GM12875 (cell line): Measurements from ENCODE around the gene TNFAIP8L3.
"Not testable (repeated sequence)": the region's sequence is repeated elsewhere in the genome, so short reads cannot be mapped to it uniquely, and the experiment has no call there.

Source experiments
- H3K4me3 ChIP-seq: one replicate; pipeline ENCODE4 v1.5.1; 2011; ENCODE audit warnings: low read depth, low read length, control low read depth
- TF ChIP-seq, protein P1 (sequence below): IDR thresholded peaks from 2 replicates; pipeline ENCODE4 v1.5.1; 2011; ENCODE audit warnings: low read depth, mild to moderate bottlenecking, control low read depth, inconsistent platforms, low read length, moderate library complexity, borderline replicate concordance; ENCODE audit not compliant: insufficient read depth

TNFAIP8L3 gene

DNA sequence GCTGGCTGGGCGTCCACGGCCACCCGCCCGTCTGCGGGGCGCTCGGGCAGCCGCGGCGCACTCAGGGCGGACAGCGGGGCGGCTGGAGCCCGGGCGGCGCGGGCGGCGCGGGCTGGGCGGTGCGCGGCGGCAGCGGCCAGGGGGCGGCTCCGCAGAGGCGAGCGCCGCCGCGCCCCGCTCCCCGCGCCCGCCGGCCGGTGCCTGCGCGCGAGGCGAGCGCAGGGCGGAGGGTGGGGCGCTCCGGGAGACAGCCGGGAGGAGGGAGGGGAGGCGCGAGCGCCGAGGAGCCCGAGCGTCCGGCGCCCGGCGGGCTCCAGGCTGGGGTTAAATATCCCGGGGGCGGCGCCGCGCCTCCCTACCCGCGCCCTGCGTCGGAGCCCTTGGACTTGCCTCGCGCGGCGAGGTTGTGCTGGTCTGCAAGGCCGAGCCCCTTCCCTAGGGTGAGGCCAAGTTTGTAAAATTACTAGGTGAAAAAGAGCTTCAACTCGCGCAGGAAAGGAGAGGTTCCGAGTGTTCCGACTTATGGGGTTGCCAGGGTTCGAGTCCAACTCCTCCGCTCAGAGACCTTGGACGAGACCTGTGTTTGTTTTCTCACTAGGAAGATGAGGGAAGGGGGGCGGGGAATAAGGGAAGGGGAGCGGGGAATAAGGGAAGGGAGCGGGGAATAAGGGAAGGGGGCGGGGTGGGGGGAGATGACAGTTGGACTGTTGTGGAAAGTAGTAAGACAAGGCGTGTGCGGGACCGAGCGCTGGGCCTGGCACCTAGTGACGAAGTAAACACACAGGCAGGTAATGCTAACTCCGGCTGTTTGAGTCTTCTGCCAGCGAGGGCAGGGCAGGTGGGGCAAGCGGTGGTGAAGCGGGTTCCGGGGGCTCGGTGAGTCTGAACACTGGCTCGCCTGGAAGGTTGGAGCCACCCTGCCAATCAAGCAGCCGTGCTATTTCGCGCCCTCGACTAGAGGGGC, at the start of gene TNFAIP8L3:
Gene TNFAIP8L3, minus strand, starts transcription at position 301 of the 964 bp plus-strand sequence. CDS start 311 bp downstream, outside the sequence.
- TF ChIP-seq, protein P1, sequence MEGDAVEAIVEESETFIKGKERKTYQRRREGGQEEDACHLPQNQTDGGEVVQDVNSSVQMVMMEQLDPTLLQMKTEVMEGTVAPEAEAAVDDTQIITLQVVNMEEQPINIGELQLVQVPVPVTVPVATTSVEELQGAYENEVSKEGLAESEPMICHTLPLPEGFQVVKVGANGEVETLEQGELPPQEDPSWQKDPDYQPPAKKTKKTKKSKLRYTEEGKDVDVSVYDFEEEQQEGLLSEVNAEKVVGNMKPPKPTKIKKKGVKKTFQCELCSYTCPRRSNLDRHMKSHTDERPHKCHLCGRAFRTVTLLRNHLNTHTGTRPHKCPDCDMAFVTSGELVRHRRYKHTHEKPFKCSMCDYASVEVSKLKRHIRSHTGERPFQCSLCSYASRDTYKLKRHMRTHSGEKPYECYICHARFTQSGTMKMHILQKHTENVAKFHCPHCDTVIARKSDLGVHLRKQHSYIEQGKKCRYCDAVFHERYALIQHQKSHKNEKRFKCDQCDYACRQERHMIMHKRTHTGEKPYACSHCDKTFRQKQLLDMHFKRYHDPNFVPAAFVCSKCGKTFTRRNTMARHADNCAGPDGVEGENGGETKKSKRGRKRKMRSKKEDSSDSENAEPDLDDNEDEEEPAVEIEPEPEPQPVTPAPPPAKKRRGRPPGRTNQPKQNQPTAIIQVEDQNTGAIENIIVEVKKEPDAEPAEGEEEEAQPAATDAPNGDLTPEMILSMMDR = no peak
- H3K4me3 ChIP-seq = no peak within 1 kb of the TSS

DNA sequence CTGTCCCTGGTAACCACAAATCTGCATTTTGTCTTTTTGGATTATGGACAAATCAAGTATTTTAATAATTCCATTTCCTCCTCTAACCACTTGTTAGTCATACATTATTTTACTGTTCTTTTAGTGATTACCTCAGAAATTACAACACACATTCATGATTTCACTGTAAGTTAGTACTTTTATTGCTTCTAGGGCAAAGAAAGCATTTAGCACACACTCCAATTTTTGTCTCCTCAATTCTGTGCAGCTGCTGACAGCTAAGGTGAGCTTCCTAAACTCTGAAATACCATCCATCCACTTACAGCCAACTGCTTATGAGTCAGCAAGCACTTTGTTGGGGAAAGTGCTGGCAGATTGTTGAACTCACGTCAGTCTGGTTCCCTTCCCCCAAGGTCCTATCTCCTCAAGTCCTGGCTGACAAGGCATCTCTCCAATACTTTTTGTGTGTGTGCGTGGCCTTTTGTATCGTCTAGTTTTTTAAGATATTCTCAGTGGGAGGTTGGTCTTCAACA, 49.4 kb upstream of the TNFAIP8L3 start:
- H3K4me3 ChIP-seq = no peak overlapping the region
- TF ChIP-seq, protein P1 = no peak

DNA sequence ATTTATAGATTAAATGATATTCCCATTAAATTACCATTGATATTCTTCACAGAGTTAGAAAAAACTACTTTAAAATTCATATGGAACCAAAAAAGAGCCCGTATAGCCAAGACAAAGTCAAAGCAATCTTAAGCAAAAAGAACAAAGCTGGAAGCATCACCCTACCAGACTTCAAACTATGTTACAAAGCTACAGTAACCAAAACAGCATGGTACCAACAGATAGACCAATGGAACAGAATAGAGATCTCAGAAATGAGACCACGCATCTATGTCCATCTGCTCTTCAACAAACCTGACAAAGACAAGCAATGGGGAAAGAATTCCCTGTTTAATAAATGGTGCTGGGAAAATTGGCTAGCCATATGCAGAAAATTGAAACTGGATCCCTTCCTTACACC, 45.6 kb upstream of the TNFAIP8L3 start:
- not testable (repeated sequence) for H3K4me3 ChIP-seq

DNA sequence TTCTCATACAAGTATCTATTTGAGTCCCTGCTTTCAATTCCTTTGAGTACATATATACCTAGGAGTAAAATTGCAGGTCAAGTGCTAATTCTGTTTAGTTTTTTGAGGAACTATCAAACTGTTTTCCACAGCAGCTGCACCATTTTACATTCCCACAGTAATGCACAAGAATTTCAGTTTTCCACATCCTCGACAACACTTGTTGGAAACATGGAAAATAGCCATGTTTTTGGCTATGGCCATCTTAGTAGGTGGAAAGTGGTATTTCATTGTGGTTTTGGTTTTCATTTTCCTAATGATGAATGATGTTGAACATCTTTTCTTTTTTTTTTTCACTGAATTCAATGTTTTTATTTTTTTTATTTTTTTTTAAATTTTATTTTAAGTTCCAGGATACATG, 44.4 kb upstream of the TNFAIP8L3 start:
- TF ChIP-seq, protein P1 = no peak
- H3K4me3 ChIP-seq = no peak overlapping the region

DNA sequence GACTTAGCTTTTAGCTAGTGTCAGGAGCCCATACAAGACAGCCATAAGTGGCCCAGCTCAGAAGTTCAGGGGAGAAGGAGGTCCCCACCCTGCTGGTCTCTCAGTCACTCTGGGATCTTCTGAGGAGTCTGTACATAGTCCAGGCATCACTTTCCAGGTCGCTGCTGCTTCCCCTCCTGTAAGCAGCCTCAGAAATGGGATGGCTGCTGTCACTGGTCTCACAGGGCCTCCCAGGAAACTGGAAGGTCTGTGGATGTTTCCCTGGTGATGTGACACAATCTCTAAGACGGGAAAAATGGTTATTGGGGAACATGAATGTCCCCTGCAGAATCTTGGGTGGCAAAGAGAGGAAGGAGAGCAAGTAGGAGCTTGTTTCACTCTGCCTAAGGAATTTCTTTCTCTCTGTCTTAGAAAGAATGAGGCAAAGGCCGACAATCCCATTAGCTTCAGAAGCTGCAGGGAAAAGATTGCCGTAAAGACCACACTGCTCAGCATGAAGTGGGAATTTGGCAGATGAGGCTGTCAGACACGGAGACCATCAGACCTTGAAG, 43.2 kb upstream of the TNFAIP8L3 start:
- TF ChIP-seq, protein P1 = no peak
- no peak overlapping the region for H3K4me3 ChIP-seq

DNA sequence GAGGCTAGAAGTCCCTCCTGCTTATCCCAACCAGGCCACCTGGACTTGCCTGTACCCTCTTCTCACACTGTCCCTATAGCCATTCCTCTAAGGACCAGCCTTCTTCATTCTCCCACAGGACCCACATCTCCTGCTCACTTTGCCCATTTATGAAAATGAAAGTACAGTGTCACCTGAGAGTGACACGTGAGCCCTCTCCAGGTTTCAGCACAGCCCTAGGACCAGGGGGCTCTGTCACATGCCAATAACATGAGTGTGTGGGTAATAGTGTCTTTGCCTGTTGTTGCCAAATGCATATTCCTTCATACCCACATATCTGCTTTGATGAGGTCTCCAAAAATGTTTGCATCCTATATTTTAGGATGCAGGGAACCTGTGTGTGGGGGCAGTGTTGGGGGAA, 42.3 kb upstream of the TNFAIP8L3 start:
- TF ChIP-seq, protein P1 = no peak
- H3K4me3 ChIP-seq = no peak overlapping the region

DNA sequence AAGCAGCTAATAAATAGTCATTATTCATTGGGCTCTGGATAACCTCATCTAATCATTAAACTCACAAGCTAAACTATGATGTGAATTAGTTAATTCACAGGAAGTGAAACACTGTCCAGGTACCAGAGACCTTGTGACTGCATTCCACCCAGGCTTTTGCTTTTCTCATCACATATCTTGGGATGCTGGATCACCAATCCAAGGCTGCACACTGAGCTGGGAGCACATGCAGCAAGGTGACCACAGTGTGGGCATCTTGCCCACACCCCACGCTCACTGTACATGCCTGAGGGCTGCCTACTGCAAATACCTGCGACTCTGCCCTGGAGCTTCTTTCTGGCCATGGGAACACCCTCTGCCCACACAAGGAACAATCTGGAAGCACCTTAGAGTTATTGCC, 40.6 kb upstream of the TNFAIP8L3 start:
- TF ChIP-seq, protein P1 = no peak
- H3K4me3 ChIP-seq = no peak overlapping the region
